HG03457 (cell line): Measurements from ENCODE around the gene SPECC1L.

Experiments
- ATAC-seq: cut with Tn5 transposase; IDR thresholded peaks from one replicate; pipeline ENCODE4 v1.9.1; 2021; ENCODE audit warnings: moderate number of reproducible peaks; ENCODE audit not compliant: unreplicated experiment

SPECC1L gene

GRCh38 chr22:24393848-24394247 lies 123.2 kb downstream of the SPECC1L start:
- ATAC-seq, result no peak

GRCh38 chr22:24394254-24394653 lies 123.6 kb downstream of the SPECC1L start:
- no peak for ATAC-seq

- ATAC-seq, result no peak
These were observed 127.8 kb downstream of the SPECC1L start for GRCh38 chr22:24398409-24398808.

GRCh38 chr22:24400034-24400725 lies 129.5 kb downstream of the SPECC1L start:
- ATAC-seq, result no peak

GRCh38 chr22:24400726-24401596 lies 130.3 kb downstream of the SPECC1L start:
- no peak for ATAC-seq

- no peak for ATAC-seq
These were observed 131.3 kb downstream of the SPECC1L start for GRCh38 chr22:24401931-24402367.

GRCh38 chr22:24402460-24403192 lies 132.0 kb downstream of the SPECC1L start:
- ATAC-seq, result no peak

- ATAC-seq, result no peak
These were observed 132.7 kb downstream of the SPECC1L start for GRCh38 chr22:24403346-24403745.

GRCh38 chr22:24404561-24405275 lies 134.1 kb downstream of the SPECC1L start:
- ATAC-seq, result no peak

- ATAC-seq, result no peak
These were observed 135.1 kb downstream of the SPECC1L start for GRCh38 chr22:24405631-24406321.

- ATAC-seq, result no peak
These were observed 136.0 kb downstream of the SPECC1L start for GRCh38 chr22:24406322-24407277.

- ATAC-seq, result no peak
These were observed 136.6 kb downstream of the SPECC1L start for GRCh38 chr22:24407278-24407665.

- ATAC-seq, result no peak
These were observed 137.3 kb downstream of the SPECC1L start for GRCh38 chr22:24407884-24408283.

- no peak for ATAC-seq
These were observed 138.0 kb downstream of the SPECC1L start for GRCh38 chr22:24408630-24409029.

GRCh38 chr22:24409707-24410106 lies 139.1 kb downstream of the SPECC1L start:
- ATAC-seq, result no peak

GRCh38 chr22:24410110-24410856 lies 139.7 kb downstream of the SPECC1L start:
- no peak for ATAC-seq

GRCh38 chr22:24411256-24412004 lies 140.8 kb downstream of the SPECC1L start:
- no peak for ATAC-seq

- ATAC-seq, result no peak
These were observed 141.6 kb downstream of the SPECC1L start for GRCh38 chr22:24412274-24412673.
